Activated CD4-positive, alpha-beta T cell treated with anti-CD3 and anti-CD28 coated beads, Interleukin-2, amount 10 ng/mL, durations not matched to agents 7 days and 5 days (primary cell): ENCODE data around the gene CCDC91. TPM values are rescaled to one million over a fixed set of nuclear protein-coding genes. Genes with fewer than 3 reads are reported as not detected.

Experiments
- CTCF ChIA-PET: fragments of 350-600 bp; sonication (Branson Sonifier 250); formaldehyde crosslinking; loops from one replicate; lab custom pipeline; 2021; ENCODE audit warnings: antibody characterized with exemption; lab: Charles Lee
- POLR2A ChIA-PET: fragments of 350-600 bp; sonication (Branson Sonifier 250); formaldehyde crosslinking; loops from one replicate; lab custom pipeline; 2021; ENCODE audit warnings: antibody characterized with exemption; lab: Charles Lee
- DNase-seq: peaks from one replicate; pipeline ENCODE4 v3.0.0-alpha.2; 2020
- H3K27ac Mint-ChIP-seq: one replicate; pipeline ENCODE4 v1.8.0; 2021; ENCODE audit warnings: mild to moderate bottlenecking, moderate library complexity, mixed read lengths
- H3K27me3 Mint-ChIP-seq: one replicate; pipeline ENCODE4 v1.8.0; 2021; ENCODE audit warnings: mixed read lengths
- H3K36me3 Mint-ChIP-seq: one replicate; pipeline ENCODE4 v1.8.0; 2021; ENCODE audit warnings: low read depth, mixed read lengths
- H3K4me1 Mint-ChIP-seq: one replicate; pipeline ENCODE4 v1.8.0; 2021; ENCODE audit warnings: mixed read lengths
- H3K4me3 Mint-ChIP-seq: one replicate; pipeline ENCODE4 v1.8.0; 2021; ENCODE audit warnings: mild to moderate bottlenecking, moderate library complexity, mixed read lengths
- H3K9me3 Mint-ChIP-seq: one replicate; pipeline ENCODE4 v1.8.0; 2021; ENCODE audit warnings: mixed read lengths
- total RNA-seq, 2 experiments: library from RNA; stranded (reverse); gene quantifications; one replicate each; pipeline ENCODE4 v1.2.3, GENCODE V29; 2021

The CCDC91 gene
- total RNA-seq, 2 experiments from 2014 or later, result 17.0 to 23.2 TPM

DNA sequence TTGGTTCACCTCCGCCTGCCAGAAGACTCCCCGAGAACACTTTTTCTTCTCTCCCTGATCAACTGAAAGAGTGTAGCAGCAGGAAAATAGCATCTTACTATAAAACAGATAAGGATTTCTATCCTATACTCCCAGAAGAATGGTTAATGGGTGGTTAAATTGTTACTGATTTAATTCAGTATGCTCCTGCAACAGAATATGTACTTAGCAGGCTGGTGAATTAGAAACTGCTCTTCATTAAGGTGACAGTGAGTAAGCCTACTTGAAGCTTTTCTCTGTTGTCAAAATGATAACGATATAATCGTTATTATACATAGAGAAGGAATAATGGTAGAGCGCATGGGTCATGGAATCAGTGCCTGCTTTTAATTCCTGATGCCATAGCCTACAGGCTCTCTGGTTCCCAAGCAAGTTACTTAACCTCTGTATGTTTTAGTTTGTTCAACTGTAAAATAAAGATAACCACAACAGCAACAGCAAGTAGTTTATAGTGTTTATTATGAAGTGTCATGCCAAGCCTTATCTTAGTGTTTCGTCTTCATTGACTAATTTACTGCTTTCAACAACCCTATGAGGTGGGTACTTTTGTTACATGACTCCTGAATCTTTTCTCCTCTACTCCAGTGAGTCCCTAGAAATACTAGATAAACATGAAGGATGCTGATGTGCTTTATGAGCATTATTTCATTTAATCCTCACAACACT lies 392.6 kb downstream of the CCDC91 start:
- H3K4me1 Mint-ChIP-seq, result no peaks in the 10 kb centered on the region
- no peaks in the 10 kb centered on the region for H3K36me3 Mint-ChIP-seq
- no peak for DNase-seq
- no peak overlapping the region for H3K27ac Mint-ChIP-seq
- ChIA-PET POLR2A (no interaction called here), CTCF (no interaction called here)
- no peak overlapping the region for H3K4me3 Mint-ChIP-seq
- H3K27me3 Mint-ChIP-seq, result no peaks in the 10 kb centered on the region
- peaks cover 2% of the 10 kb centered on the region for H3K9me3 Mint-ChIP-seq

DNA sequence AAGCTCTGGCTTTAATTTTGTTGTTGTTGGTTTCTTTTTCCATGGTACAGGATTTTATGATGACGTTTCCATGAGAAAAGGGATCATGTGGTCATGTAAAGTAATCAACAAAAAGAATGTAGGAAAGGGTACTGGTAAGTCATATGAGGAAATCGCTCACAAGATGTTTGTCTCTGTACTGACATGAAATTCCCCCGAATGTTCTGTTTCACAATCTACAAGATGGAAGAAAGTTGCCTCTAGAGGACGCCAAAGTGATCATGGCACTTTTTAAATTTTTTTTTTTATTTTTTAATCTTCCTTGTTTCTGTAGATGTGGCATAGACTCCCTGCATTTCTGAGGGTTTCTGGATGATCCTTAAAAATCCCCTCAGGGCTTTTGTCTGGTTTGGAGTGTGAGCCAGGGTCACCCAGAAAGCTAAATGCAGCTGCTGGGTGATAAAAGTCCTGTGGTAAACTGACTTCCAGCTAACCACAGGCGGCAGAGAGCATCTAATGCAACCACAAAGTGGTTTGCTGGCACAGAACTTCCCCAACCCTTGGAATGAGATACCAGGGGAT lies 393.5 kb downstream of the CCDC91 start:
- POLR2A ChIA-PET, result no interaction called here
- DNase-seq, result no peak
- Mint-ChIP-seq H3K27me3 (no peaks in the 10 kb centered on the region), H3K4me1 (no peaks in the 10 kb centered on the region), H3K9me3 (peaks cover 5% of the 10 kb centered on the region), H3K4me3 (no peak overlapping the region), H3K36me3 (no peaks in the 10 kb centered on the region), H3K27ac (no peak overlapping the region)
- CTCF ChIA-PET, result no interaction called here

DNA sequence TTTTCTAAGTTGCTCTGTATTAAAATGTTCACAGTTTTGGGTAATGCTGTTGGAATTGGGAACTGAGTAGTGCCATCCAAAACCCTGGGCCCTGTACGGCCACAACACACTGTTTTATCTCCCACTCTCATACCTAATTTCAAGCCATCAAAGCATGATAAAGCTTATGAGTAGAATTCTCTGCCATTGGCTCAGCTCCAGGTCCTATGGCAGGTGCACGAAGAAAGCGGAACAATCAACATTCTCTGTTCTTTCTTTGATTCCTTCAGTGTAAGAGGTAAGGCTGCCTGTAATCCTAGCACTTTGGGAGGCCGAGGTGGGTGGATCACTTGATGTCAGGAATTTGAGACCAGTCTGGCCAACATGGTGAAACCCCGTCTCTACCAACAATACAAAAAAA lies 394.9 kb downstream of the CCDC91 start:
- Mint-ChIP-seq H3K4me3 (no peak overlapping the region), H3K27me3 (no peaks in the 10 kb centered on the region), H3K27ac (no peak overlapping the region), H3K36me3 (no peaks in the 10 kb centered on the region), H3K9me3 (peaks cover 6% of the 10 kb centered on the region), H3K4me1 (no peaks in the 10 kb centered on the region)
- ChIA-PET POLR2A (no interaction called here), CTCF (interaction anchor here (1.1 kb wide), 1 partner anchor 11 kb away, joined by 3 read pairs; no protein-coding TSS in a partner anchor)
- DNase-seq, result no peak

DNA sequence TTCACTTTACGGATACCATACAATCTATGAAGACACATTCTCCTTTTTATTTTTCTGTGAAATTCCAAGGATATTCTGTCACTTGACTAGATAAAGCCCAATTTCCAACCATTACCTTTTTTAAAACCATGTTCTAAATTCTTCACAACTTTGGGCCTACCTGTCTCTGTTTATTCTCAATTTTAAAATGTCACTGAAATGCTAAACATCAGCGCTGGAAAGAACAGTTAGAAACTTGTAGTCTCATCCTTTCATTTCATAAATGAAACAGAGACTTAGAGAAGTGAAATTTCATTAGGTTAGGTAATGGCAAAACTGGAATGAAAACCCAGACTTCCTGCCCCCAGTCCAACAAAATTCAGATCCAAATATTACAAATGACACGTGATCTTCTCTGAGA lies 396.2 kb downstream of the CCDC91 start:
- Mint-ChIP-seq H3K36me3 (no peaks in the 10 kb centered on the region), H3K27ac (no peak overlapping the region), H3K4me3 (no peak overlapping the region), H3K27me3 (no peaks in the 10 kb centered on the region), H3K9me3 (peaks cover 6% of the 10 kb centered on the region), H3K4me1 (no peaks in the 10 kb centered on the region)
- ChIA-PET POLR2A (no interaction called here), CTCF (no interaction called here)
- DNase-seq, result no peak

DNA sequence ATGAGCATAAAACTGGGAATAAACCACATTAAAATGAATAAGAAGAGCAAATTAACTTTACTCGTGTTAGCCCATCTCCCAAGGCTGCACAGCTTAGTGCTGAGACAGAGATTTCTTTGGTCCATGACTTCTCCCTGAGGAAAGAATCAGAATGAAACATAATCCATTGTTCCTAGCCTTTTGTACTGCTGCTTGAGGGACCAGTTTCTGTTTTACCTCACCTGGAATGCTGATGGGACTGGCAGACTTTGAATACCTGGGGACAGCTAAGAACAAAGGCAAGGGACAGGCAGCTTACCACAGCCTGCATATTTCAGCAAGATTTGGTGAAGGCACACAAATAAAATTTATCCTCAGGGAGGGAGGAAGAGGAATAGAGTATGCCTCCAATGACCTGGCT lies 401.6 kb downstream of the CCDC91 start:
- H3K27me3 Mint-ChIP-seq, result peaks cover 5% of the 10 kb centered on the region
- POLR2A ChIA-PET, result no interaction called here
- no peaks in the 10 kb centered on the region for H3K4me1 Mint-ChIP-seq
- H3K9me3 Mint-ChIP-seq, result peaks cover 21% of the 10 kb centered on the region
- H3K36me3 Mint-ChIP-seq, result no peaks in the 10 kb centered on the region
- H3K4me3 Mint-ChIP-seq, result no peak overlapping the region
- CTCF ChIA-PET, result no interaction called here
- no peak for DNase-seq
- H3K27ac Mint-ChIP-seq, result no peak overlapping the region

Other genes with a start within 250 kb of the CCDC91 start
- gene PTHLH, start 217.7 kb upstream of the CCDC91 start, total RNA-seq, result not detected